OCI-LY3 (cell line): Measurements from ENCODE around the gene HDGF.

ENCODE experiments used
- CTCF ChIP-seq: fragments of 200-600, 300-600 bp; sonication (generic); IDR thresholded peaks from 2 replicates; pipeline ENCODE4 v1.5.1; 2014; ENCODE audit warnings: antibody characterized with exemption, low read length, low read depth
- EZH2phosphoT487 ChIP-seq: fragments of 200-600 bp; shearing (Covaris generic); IDR thresholded peaks from 2 replicates; pipeline ENCODE4 v1.6.1; 2018; ENCODE audit warnings: antibody characterized with exemption, mixed run types, low read depth

- TF ChIP-seq CTCF (no peak), EZH2phosphoT487 (no peak)
These were observed 23.4 kb downstream of the HDGF start, which contains the start of gene METTL25B for GRCh38 chr1:156727926-156728598.
